ENCODE measurements around the gene DIPK1C.

DNA sequence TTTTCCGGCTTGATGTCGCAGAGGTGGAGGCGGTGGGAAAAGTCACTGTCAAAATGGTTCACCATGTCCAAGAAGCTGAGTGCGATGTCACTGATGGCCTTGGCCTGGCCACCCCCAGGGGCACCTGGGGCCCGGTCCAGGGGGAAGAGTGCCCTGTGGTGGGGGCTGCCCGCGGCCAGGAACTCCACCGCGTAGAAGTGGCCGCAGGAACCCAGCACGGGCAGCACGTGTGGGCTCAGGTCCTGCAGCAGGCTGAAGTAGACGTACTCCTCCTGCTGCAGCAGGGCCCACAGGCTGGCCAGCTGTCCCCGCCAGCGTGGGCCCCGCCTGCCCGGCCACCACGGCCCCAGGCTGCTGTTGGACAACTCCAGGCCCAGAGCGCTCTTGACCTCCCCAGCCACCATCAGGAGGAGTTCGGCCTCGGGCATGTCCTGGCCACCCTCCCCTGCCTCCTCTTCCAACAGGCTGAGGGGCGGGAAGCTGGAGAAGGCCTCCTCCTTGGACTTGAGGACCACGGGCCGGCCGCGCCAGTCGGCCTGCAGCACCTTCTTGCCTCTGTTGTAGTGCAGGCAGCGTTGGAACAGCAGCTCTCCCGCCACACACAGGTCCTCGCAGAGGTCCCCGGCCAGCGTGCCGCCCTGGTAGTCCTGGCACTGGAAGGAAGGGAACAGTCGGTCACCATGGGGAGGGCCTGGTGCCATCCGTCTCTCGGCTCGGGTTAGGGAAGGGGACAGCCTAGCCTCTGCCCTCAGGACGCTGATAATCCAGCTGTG lies 10.3 kb downstream of the DIPK1C start:
- TF ChIP-seq, protein P1, sequence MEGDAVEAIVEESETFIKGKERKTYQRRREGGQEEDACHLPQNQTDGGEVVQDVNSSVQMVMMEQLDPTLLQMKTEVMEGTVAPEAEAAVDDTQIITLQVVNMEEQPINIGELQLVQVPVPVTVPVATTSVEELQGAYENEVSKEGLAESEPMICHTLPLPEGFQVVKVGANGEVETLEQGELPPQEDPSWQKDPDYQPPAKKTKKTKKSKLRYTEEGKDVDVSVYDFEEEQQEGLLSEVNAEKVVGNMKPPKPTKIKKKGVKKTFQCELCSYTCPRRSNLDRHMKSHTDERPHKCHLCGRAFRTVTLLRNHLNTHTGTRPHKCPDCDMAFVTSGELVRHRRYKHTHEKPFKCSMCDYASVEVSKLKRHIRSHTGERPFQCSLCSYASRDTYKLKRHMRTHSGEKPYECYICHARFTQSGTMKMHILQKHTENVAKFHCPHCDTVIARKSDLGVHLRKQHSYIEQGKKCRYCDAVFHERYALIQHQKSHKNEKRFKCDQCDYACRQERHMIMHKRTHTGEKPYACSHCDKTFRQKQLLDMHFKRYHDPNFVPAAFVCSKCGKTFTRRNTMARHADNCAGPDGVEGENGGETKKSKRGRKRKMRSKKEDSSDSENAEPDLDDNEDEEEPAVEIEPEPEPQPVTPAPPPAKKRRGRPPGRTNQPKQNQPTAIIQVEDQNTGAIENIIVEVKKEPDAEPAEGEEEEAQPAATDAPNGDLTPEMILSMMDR (IDR thresholded peaks at IDR 0.05; ENCODE audit: poor library complexity): no peak
- TF ChIP-seq EZH2 (IDR thresholded peaks at IDR 0.05; ENCODE audit: borderline replicate concordance) (no peak), EZH2phosphoT487 (IDR thresholded peaks at IDR 0.05; ENCODE audit: low read depth, severe bottlenecking, unreplicated experiment) (no peak)

Data from hepatocyte (in vitro differentiated cells).